HG03354 (cell line): Measurements from ENCODE around the gene ZNF775.

Experiments used
- ATAC-seq: cut with Tn5 transposase; IDR thresholded peaks from one replicate; pipeline ENCODE4 v1.9.1; 2021; ENCODE audit warnings: mild to moderate bottlenecking; ENCODE audit not compliant: unreplicated experiment, poor library complexity, severe bottlenecking

Gene ZNF775

DNA sequence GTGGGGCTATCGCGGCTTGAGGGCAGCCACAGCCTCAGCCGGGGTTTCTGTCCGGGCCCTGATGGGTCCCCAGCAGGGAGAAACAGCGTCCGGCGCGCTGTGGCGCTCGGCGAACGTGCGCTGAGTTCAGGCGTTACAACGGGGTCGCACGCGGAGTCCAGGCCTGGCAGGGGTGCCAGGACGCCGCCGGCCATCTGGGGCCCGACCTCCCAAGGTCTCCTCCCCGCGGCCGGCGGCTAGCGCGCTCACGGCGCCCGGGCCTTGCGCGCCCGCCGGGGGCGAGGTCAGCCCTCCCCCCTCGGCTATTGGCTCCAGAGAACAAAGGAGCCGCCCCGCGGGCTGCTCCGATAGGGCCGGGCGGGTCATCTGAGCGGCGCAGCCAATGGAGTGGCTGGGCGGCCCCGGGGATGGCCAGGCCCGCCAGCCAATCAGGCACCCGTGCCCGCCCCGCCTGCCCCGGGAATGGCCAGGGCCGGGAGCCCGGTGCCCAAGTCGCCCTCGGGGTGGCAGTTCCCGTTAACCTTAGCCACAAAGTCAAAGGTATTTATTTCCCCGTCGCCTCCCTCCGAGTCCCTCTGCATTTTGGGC, at the start of gene ZNF775:
Gene ZNF775, plus strand, starts transcription at position 478 of the 588 bp plus-strand sequence. CDS start 9,141 bp downstream, outside the sequence.
- ATAC-seq, result peak; percentile 76

DNA sequence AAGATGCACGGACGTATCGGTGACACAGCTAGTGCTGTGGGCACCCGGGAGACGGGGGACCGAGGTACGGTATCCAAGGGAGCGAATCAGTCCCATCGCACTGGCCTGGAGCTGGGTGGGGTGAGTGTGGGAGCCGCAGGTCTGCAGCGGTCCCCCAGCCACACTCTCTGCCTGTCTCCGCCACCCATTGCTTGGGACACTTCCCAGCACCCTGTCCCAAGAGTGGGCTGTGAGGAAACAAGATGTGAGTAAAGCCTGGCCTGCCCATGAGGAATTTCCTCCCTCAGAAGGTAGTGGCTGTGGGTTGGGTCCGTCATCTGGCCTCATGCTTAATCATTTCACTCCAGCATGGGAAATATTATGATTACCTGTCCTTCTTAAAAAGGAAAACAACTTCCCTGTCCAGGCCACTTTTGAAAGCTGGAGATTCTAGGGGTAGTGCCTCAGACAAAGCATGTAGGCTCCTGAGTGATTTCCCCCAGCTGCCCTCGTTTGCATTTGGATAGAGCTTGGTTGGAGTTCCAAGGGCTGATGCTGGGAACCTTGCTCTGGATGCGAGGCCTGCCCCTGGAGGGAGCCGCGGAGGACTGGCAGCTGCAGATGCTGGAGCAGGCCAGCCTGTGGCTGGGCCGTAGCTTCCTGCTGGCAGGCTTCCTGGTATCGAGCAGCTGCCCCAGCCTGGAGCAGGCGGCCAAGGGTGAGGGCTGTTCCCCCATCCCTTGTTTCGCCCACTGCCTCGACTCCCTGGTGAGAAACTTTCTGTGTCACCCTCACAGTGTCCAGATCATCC, 49.6 kb upstream of the ZNF775 start:
- no peak for ATAC-seq

- ATAC-seq, result no peak
Measured at GRCh38 chr7:150330211-150330885, 48.8 kb upstream of the ZNF775 start.

DNA sequence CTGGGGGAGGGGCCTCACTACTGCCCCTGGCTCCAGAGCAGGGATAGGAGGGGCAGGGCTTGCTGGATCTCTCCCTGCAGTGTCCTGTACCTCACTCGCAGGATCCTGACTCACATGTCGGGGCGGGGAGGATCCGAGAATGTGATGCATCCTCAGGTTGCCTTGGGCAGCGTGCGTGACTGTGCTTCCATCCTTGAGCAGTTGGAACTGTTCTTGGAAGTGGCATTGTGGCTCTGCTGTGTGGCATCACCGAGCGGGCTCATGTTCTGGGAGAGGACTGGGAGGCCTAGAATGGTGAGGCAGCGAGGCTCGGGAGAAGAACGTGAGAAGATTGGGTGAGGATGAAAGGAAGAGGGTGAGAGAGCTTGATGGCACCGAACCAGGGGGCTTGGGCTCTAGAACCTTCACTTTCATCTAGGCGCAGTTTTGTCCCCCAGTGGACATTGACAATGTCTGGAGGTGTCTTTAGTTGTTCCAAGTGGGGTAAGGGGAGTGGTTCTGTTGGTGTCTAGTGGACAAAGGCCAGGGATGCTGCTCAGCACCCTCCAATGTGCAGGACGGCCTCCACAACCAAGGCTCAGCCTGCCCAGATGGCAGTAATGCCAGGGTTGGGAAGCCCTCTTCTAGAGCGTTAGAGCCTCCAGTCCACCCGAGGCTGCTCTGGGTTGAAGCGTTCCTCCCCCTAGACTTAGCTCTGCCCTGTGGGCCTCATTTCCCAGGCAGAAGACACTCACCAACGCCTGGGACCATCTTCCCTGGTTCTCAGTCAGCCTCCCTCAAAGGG, 46.1 kb upstream of the ZNF775 start:
- no peak for ATAC-seq

GRCh38 chr7:150333659-150334058, 45.5 kb upstream of the ZNF775 start:
- ATAC-seq, result no peak

DNA sequence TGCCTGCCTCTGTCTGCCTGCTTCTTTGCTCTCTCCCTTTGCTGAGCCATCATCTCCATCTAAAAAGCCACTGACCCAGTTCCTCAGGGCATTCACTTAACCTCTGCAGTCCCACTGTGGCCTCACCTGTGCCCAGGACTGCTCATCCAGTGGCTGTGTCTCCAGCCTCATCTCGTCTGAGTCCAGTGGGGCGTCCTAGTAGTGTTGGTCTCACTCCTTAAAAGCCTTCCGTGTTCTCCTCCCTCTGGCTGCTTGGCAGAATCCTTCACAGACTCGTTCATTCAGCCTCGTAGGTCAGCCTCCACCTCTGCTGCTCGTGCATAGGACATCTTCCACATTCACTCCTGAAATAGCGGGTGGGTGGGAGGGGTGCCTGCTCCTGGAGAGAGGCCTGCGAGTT, 45.0 kb upstream of the ZNF775 start:
- ATAC-seq, result no peak

GRCh38 chr7:150335108-150335773, 43.9 kb upstream of the ZNF775 start:
- no peak for ATAC-seq

DNA sequence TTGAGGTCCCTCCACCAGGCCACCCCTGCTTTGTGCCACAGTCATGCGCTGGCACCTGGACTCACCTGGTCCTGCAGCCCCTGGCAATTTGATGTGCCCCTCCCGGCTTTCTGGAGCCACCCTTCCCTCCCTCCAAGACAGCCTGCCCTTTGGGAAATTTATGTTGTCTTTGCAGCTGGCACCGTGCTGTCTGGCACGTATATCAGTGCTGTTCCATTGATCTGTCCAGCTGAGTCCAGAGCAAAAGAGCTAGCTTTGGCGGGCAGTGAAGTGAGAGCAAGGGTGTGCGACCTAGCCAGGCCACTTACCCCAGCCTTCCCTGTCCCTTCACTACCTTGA, 43.4 kb upstream of the ZNF775 start:
- no peak for ATAC-seq

- ATAC-seq, result no peak
Measured at GRCh38 chr7:150336746-150337145, 42.4 kb upstream of the ZNF775 start.

GRCh38 chr7:150337179-150337578, 42.0 kb upstream of the ZNF775 start:
- ATAC-seq, result no peak

GRCh38 chr7:150337659-150338081, 41.5 kb upstream of the ZNF775 start:
- no peak for ATAC-seq

GRCh38 chr7:150338166-150338829, 40.8 kb upstream of the ZNF775 start:
- no peak for ATAC-seq

DNA sequence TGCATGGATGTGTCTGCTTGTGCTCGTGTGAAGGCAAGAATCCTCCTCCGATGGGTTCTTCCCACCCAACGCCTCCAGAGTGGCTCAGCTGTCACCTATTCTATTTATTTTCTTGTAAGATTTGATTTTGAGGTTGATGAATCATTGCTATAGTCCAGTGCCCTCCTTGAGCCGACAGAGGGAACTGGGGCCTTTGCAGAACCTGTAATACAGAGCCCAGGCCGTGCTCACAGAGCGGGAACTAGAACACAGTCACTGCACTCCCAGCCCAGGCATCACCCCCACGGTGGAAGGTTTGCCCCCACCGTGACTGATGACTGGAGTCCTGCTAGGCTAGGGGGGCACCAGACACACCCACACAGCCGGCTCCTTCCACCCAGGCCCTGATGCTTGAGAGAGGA, 39.7 kb upstream of the ZNF775 start:
- no peak for ATAC-seq

- ATAC-seq, result no peak
Measured at GRCh38 chr7:150340024-150340749, 38.9 kb upstream of the ZNF775 start.

- ATAC-seq, result no peak
Measured at GRCh38 chr7:150340875-150341262, 38.3 kb upstream of the ZNF775 start.

GRCh38 chr7:150341263-150342120, 37.6 kb upstream of the ZNF775 start, which contains the start of gene RARRES2:
RARRES2 (minus strand) TSS chr7:150341629; CDS start chr7:150340609, 1,020 bp downstream.
- no peak for ATAC-seq

DNA sequence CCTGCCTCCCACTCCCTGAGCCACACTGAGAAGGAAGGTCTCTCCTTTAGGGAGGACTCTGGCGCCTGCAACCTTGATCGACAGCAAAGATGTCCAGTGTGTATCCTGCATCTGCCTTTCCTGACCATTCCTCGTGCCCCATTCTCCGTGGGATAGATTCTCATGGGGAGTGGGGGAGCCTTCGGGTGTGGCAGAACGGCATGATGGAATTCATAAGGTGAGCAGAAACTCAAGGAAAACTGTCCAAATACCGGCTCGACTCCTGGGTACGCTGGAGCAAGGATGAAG, 37.1 kb upstream of the ZNF775 start:
- no peak for ATAC-seq

GRCh38 chr7:150343225-150343624, 35.9 kb upstream of the ZNF775 start:
- ATAC-seq, result no peak
